Endothelial cell of umbilical vein (primary cell): ENCODE data around the gene SCYGR1.

Source experiments
- CTCF ChIP-seq, 2 donors: IDR thresholded peaks; 1 replicate in 1 of 2; 2 replicates in 1 of 2; pipeline ENCODE4 v1.5.1; 2011; ENCODE audit warnings: low read length in 2 of 2, mild to moderate bottlenecking in 2 of 2, moderate library complexity in 2 of 2, control low read depth in 1 of 2, inconsistent platforms in 1 of 2, low read depth in 1 of 2; ENCODE audit not compliant: insufficient read depth in 1 of 2; ENCODE audit errors: extremely low read depth in 1 of 2
- EZH2 ChIP-seq: IDR thresholded peaks from 2 replicates; pipeline ENCODE4 v1.6.1; 2012; ENCODE audit warnings: borderline replicate concordance, low read depth, mild to moderate bottlenecking, moderate library complexity, low read length, inconsistent platforms; ENCODE audit not compliant: severe bottlenecking
- FOS ChIP-seq: IDR thresholded peaks from 2 replicates; pipeline ENCODE4 v1.6.1; 2011; ENCODE audit warnings: mild to moderate bottlenecking, low read length, moderate library complexity, borderline replicate concordance; ENCODE audit not compliant: insufficient read depth
- GATA2 ChIP-seq: IDR thresholded peaks from 2 replicates; pipeline ENCODE4 v1.7.0; 2011; ENCODE audit warnings: low read depth, mild to moderate bottlenecking, moderate library complexity, mixed read lengths, low read length; ENCODE audit not compliant: insufficient read length, insufficient read depth
- JUN ChIP-seq: IDR thresholded peaks from 2 replicates; pipeline ENCODE4 v1.6.1; 2011; ENCODE audit warnings: borderline replicate concordance, low read depth; ENCODE audit not compliant: insufficient read length, insufficient read depth
- MAX ChIP-seq: IDR thresholded peaks from 2 replicates; pipeline ENCODE4 v1.6.1; 2011; ENCODE audit not compliant: insufficient read depth, insufficient read length
- MYC ChIP-seq: IDR thresholded peaks from one replicate; pipeline ENCODE4 v1.6.1; 2011; ENCODE audit warnings: mild to moderate bottlenecking, low read depth, low read length
- POLR2A ChIP-seq: IDR thresholded peaks from 2 replicates; pipeline ENCODE4 v1.6.1; 2012; ENCODE audit warnings: low read depth, mild to moderate bottlenecking, control low read depth, low read length
- POLR2AphosphoS5 ChIP-seq: IDR thresholded peaks from 2 replicates; pipeline ENCODE4 v1.6.1; 2012; ENCODE audit warnings: low read depth, mild to moderate bottlenecking, control low read depth, low read length, moderate library complexity; ENCODE audit not compliant: insufficient read depth

GRCh38 chr2:227374158-227374557, 13.6 kb downstream of the SCYGR1 start:
- TF ChIP-seq POLR2A (no peak), CTCF (IDR thresholded peaks at IDR 0.05; ENCODE audit: extremely low read depth in 1 of 2, insufficient read depth in 1 of 2, low read depth in 1 of 2, low read length in 2 of 2) (no peak), MAX (no peak), EZH2 (no peak), GATA2 (no peak), POLR2AphosphoS5 (no peak), MYC (no peak), JUN (no peak), FOS (no peak)
